ENCODE results near the gene DUOXA2. TPM values are rescaled to one million over a fixed set of nuclear protein-coding genes. Genes with fewer than 3 reads are reported as not detected.
A peak's percentile ranks its signal among the peaks of the same experiment; 100 is the strongest.

DUOXA2 gene
- total and polyA plus RNA-seq, 2 experiments from 2014 or later, result not detected

DNA sequence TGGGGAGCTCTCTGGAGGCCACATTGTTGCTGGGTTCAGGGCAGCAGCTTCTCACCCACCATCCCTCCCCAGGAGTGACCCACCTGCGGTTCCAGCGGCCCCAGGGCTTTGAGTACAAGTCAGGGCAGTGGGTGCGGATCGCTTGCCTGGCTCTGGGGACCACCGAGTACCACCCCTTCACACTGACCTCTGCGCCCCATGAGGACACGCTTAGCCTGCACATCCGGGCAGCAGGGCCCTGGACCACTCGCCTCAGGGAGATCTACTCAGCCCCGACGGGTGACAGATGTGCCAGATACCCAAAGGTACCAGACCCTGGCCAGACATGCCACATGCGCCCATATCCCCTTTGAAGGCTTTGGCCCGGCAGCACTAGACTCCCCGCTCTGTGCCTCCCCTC, 47.5 kb downstream of the DUOXA2 start (continued):
- TF ChIP-seq POLR2AphosphoS5 (IDR thresholded peaks at IDR 0.05; ENCODE audit: low read depth), result no peak
- TF ChIP-seq ZNF462 (CRISPR knock-in tag; IDR thresholded peaks at IDR 0.05), result no peak
- TF ChIP-seq ZNF331 (CRISPR knock-in tag; IDR thresholded peaks at IDR 0.05; ENCODE audit: low read depth), result no peak
- TF ChIP-seq CREB1 (CRISPR knock-in tag; IDR thresholded peaks at IDR 0.05; ENCODE audit: low read depth), result no peak
- no peak for TF ChIP-seq STAT1 (IDR thresholded peaks at IDR 0.05; ENCODE audit: unreplicated experiment)
- no peak for TF ChIP-seq JUNB (IDR thresholded peaks at IDR 0.05; ENCODE audit: unreplicated experiment)
- no peak for TF ChIP-seq EZH2phosphoT487 (IDR thresholded peaks at IDR 0.05; ENCODE audit: unreplicated experiment)

- Histone ChIP-seq H3K79me2 (replicated peaks; ENCODE audit: insufficient read depth) (no peaks in the 10 kb centered on the region), H3K4me1 (ENCODE audit: insufficient read depth) (peaks cover 10% of the 10 kb centered on the region), H3K27ac (ENCODE audit: low read depth) (no peak overlapping the region), H3K36me3 (ENCODE audit: insufficient read depth) (no peaks in the 10 kb centered on the region), H4K20me1 (replicated peaks; ENCODE audit: insufficient read depth) (no peaks in the 10 kb centered on the region), H3K4me3 (no peak overlapping the region), H3K9me2 (ENCODE audit: insufficient read depth) (no peaks in the 10 kb centered on the region), H3F3A (replicated peaks; ENCODE audit: low read depth) (no peaks in the 10 kb centered on the region; the same call in 1 of the 2 replicates), H2AFZ (no peak overlapping the region), H3K27me3 (ENCODE audit: insufficient read depth) (no peaks in the 10 kb centered on the region), H3K4me2 (no peak overlapping the region)
- Mint-ChIP-seq H3K36me3 (ENCODE audit: low read depth) (no peaks in the 10 kb centered on the region; the same call in 1 of the 3 replicates), H3K9me3 (no peaks in the 10 kb centered on the region), H3K27ac (no peak overlapping the region), H3K27me3 (ENCODE audit: insufficient read depth, low read depth, poor library complexity) (peaks cover 13% of the 10 kb centered on the region), H3K4me1 (peaks cover 13% of the 10 kb centered on the region), H3K4me3 (no peak overlapping the region)
- DNase-seq (ENCODE audit: low spot score) (peak; percentile 95), ATAC-seq (peak; percentile 70)
- TF ChIP-seq, protein P1, sequence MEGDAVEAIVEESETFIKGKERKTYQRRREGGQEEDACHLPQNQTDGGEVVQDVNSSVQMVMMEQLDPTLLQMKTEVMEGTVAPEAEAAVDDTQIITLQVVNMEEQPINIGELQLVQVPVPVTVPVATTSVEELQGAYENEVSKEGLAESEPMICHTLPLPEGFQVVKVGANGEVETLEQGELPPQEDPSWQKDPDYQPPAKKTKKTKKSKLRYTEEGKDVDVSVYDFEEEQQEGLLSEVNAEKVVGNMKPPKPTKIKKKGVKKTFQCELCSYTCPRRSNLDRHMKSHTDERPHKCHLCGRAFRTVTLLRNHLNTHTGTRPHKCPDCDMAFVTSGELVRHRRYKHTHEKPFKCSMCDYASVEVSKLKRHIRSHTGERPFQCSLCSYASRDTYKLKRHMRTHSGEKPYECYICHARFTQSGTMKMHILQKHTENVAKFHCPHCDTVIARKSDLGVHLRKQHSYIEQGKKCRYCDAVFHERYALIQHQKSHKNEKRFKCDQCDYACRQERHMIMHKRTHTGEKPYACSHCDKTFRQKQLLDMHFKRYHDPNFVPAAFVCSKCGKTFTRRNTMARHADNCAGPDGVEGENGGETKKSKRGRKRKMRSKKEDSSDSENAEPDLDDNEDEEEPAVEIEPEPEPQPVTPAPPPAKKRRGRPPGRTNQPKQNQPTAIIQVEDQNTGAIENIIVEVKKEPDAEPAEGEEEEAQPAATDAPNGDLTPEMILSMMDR (conservative IDR thresholded peaks at IDR 0.05; ENCODE audit: low read depth in 2 of 2), result peak; percentile 90 to 99
- TF ChIP-seq ETS1 (IDR thresholded peaks at IDR 0.05), result no peak
Measured at GRCh38 chr15:45162771-45163507, 48.8 kb downstream of the DUOXA2 start.
